Renal pelvis (tissue), 12 donors: ENCODE data around the gene TGFBI. TPM values are rescaled to one million over a fixed set of nuclear protein-coding genes. Genes with fewer than 3 reads are reported as not detected.

Experiments used
- DNase-seq: peaks from one replicate; pipeline ENCODE4 v3.0.0-alpha.2; 2013
- long read RNA-seq, 16 experiments: transcript quantifications; one replicate each; lab custom pipeline, GENCODE V29; 2026
- polyA plus RNA-seq, 3 donors: library from polyadenylated mRNA; unstranded; fragments of 120-200 nt; gene quantifications; one replicate each; pipeline ENCODE4 v1.2.1, GENCODE V29; 2013; ENCODE audit not compliant: insufficient read length in 3 of 3

Gene TGFBI
- 100 to 1,000 TPM; 182 to 248 (median 201) TPM for polyA plus RNA-seq
- long read RNA-seq, donor 1, transcript TGFBI-201 (17 exons, 2,804 nt): major isoform, 14 of 56 reads
- long read RNA-seq, donor 1, partial matches to known transcripts: 41 of 56 reads
- long read RNA-seq, donor 1, other reads (novel, unspliced or antisense): 0 of 56 reads
- long read RNA-seq, donor 2, transcript TGFBI-201 (17 exons, 2,804 nt): major isoform, 26 of 50 reads
- long read RNA-seq, donor 2, partial matches to known transcripts: 12 of 50 reads
- long read RNA-seq, donor 2, other reads (novel, unspliced or antisense): 10 of 50 reads
- long read RNA-seq, donor 3, transcript TGFBI-201 (17 exons, 2,804 nt): major isoform, 18 of 45 reads
- long read RNA-seq, donor 3, partial matches to known transcripts: 19 of 45 reads
- long read RNA-seq, donor 3, other reads (novel, unspliced or antisense): 7 of 45 reads
- long read RNA-seq, donor 4, transcript TGFBI-201 (17 exons, 2,804 nt): major isoform, 19 of 37 reads
- long read RNA-seq, donor 4, partial matches to known transcripts: 10 of 37 reads
- long read RNA-seq, donor 4, other reads (novel, unspliced or antisense): 6 of 37 reads
- long read RNA-seq, donor 5, partial matches to known transcripts: 32 of 37 reads
- long read RNA-seq, donor 5, other reads (novel, unspliced or antisense): 0 of 37 reads
- long read RNA-seq, donor 6, transcript TGFBI-201 (17 exons, 2,804 nt): major isoform, 7 of 47 reads
- long read RNA-seq, donor 6, partial matches to known transcripts: 34 of 47 reads
- long read RNA-seq, donor 6, other reads (novel, unspliced or antisense): 5 of 47 reads
- long read RNA-seq, donor 7, transcript TGFBI-201 (17 exons, 2,804 nt): major isoform, 15 of 93 reads
- long read RNA-seq, donor 7, partial matches to known transcripts: 71 of 93 reads
- long read RNA-seq, donor 7, other reads (novel, unspliced or antisense): 7 of 93 reads
- long read RNA-seq, donor 8, transcript TGFBI-204 (3 exons, 1,033 nt): minor isoform, 6 of 202 reads
- long read RNA-seq, donor 8, transcript TGFBI-201 (17 exons, 2,804 nt): major isoform, 31 of 202 reads
- long read RNA-seq, donor 8, partial matches to known transcripts: 155 of 202 reads
- long read RNA-seq, donor 8, other reads (novel, unspliced or antisense): 10 of 202 reads
- long read RNA-seq, donor 9, transcript TGFBI-201 (17 exons, 2,804 nt): major isoform, 26 of 56 reads
- long read RNA-seq, donor 9, partial matches to known transcripts: 20 of 56 reads
- long read RNA-seq, donor 9, other reads (novel, unspliced or antisense): 8 of 56 reads
- long read RNA-seq, donor 10, transcript TGFBI-201 (17 exons, 2,804 nt): major isoform, 6 of 11 reads
- long read RNA-seq, donor 10, partial matches to known transcripts: 5 of 11 reads
- long read RNA-seq, donor 10, other reads (novel, unspliced or antisense): 0 of 11 reads
- long read RNA-seq, donor 11, transcript TGFBI-201 (17 exons, 2,804 nt): major isoform, 12 of 82 reads
- long read RNA-seq, donor 11, partial matches to known transcripts: 69 of 82 reads
- long read RNA-seq, donor 11, other reads (novel, unspliced or antisense): 0 of 82 reads
- long read RNA-seq, donor 12, transcript TGFBI-201 (17 exons, 2,804 nt): major isoform, 19 of 35 reads
- long read RNA-seq, donor 12, partial matches to known transcripts: 14 of 35 reads
- long read RNA-seq, donor 12, other reads (novel, unspliced or antisense): 0 of 35 reads
- long read RNA-seq, donor 13, partial matches to known transcripts: 5 of 12 reads
- long read RNA-seq, donor 13, other reads (novel, unspliced or antisense): 0 of 12 reads
- long read RNA-seq, donor 14, full-length matches to known transcripts: 12 of 194 reads
- long read RNA-seq, donor 14, partial matches to known transcripts: 182 of 194 reads
- long read RNA-seq, donor 14, other reads (novel, unspliced or antisense): 0 of 194 reads
- long read RNA-seq, donor 15, transcript TGFBI-201 (17 exons, 2,804 nt): major isoform, 20 of 37 reads
- long read RNA-seq, donor 15, partial matches to known transcripts: 10 of 37 reads
- long read RNA-seq, donor 15, other reads (novel, unspliced or antisense): 5 of 37 reads
- long read RNA-seq, donor 16, transcript TGFBI-201 (17 exons, 2,804 nt): major isoform, 13 of 112 reads
- long read RNA-seq, donor 16, partial matches to known transcripts: 92 of 112 reads
- long read RNA-seq, donor 16, other reads (novel, unspliced or antisense): 5 of 112 reads

DNA sequence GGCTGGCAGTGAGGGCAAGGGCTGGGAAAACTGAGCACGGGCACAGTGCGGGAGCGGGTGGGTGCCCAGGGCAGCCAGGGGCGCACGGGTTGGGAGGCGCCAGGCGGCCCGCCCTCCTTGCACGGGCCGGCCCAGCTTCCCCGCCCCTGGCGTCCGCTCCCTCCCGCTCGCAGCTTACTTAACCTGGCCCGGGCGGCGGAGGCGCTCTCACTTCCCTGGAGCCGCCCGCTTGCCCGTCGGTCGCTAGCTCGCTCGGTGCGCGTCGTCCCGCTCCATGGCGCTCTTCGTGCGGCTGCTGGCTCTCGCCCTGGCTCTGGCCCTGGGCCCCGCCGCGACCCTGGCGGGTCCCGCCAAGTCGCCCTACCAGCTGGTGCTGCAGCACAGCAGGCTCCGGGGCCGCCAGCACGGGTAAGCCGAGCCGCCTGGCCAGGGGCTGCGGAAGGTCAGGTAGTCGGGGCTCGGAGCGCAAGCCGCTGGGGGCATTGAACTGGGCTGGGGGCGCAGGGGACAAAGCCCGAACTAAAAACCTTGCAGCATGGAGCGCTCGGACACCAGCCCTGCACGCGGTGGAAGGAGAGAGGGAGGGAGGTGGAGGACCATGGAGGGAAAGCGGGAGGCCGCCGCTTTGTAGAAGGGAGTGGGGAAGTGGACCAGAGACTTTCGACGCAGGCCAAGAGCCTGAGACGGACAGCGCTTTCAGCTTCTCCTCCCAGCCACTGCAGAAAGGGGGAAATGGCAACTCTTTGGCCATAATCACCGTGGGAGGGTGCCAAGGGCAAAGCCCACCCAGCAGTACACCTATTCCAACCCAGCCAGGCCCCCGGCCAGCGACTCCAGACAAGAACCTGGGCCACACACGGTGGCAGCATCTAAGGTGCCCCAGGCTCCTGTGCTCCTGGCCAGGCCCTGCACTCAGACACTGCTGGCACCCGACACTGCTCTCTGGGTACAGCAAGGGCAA is at the start of gene TGFBI:
TGFBI (plus strand) TSS at position 207 of the 961 bp plus-strand sequence; CDS start at position 275, 68 bp downstream.
- DNase-seq: no peak

DNA sequence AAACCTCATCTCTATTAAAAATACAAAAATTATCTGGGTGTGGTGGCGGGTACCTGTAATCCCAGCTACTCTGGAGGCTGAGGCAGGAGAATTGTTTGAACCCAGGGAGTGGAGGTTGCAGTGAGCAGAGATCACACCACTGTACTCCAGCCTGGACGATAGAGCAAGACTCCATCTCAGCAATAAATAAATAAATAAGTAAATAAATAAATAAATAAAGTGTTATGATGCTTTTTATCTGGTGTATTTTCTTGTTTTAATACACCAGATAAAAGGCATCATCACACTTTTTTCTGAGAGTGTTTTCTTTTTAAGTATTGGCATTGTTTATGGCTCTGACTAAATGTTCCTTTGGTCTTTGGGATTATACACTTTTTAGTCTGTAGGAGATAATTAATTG is 49.8 kb upstream of the TGFBI start:
- DNase-seq: no peak

DNA sequence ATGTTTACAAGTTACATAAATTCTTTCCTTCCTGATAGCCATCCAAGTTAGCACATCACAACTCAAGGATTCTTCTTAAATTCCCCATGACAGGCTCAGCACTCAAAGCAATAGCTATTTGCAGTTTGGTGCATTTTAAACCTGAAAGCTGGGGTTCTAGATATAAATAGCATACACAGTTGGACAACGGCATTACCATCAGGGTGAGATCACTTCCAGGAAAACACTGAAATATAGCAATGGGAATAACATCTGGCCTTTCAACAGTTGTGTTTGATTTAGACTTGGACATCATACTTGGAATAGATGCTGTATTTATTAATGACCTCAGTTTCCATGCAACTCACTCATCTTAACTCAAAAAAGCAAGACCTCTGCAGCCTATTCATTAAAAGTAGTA is 49.3 kb upstream of the TGFBI start:
- no peak for DNase-seq

DNA sequence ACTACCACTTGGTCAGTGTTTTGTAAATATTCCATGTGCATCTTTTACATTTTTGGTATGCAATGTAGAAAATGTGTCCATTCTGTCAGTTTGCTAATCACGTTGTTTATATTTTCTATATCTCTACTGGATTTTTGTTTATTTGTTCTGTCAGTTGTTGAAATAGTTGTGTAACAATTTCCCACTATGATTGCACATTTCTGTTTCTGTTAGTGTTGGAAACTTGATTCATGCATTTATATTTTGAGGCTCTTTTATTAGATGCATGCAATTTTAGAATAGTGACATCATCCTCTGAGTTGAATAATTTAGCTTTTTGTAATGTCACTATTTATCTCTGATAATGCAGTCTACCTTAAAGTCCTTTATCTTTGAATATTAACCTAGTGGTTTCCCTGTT is 48.2 kb upstream of the TGFBI start:
- no peak for DNase-seq

DNA sequence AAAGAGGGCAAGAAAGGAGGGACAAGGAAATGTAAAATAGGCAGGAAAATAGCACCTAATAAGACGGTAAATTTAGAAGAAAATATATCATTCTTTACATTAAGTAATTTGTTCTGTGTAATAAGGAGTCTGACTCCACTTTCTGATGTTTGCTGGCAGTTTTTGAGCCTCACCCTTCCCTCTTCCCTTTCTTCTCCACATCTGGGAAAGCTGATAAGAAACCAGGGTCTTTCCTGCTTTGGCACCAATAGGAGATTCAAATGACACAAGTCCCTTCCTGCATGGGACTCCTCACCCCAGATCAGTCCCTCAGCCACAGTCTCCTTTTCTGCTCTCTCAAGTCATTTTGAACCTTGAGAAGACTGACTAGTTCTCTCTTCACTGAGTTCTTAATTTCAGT is 42.8 kb upstream of the TGFBI start:
- DNase-seq: no peak

DNA sequence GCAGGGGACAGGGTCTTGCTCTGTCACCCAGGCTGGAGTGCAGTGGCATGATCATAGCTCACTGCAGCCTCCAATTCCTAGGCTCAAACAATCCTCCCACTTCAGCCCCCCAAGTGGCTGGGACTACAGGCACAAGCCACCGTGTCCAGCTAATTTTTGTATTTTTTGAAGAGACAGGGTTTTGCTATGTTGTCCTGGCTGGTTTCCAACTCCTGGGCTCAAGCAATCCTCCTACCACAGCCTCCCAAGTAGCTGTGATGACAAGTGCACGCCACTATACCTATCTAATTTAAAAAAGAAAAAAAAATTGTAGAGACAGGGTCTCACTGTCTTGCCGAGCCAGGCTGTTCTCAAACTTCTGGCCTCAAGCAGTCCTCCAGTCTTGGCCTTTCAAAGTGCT is 42.4 kb upstream of the TGFBI start:
- DNase-seq: no peak

DNA sequence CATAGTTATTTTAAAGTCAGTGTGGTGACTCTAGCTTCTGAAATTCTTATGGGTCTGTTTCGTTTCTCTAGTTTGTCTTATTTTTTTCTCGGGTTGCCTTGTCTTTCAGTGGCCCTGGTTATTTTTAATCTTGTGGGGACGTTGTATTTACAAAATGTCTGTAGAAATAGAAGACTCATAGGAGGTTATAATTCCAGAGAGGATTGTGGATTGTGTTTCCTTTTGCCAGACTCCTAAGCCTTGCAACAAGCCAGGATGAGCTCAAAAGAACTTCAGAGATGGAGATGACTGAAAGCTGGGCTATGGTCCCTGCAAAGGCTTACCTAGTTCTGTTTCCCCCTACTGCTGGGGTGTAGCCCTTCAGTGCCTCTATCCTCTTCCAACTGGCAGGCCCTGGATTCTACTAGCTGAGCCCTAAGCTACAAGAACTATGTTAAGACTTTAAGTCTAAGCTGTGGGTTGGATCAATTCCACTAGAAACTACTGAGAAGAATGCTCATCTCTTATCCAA is 41.8 kb upstream of the TGFBI start:
- DNase-seq: no peak

DNA sequence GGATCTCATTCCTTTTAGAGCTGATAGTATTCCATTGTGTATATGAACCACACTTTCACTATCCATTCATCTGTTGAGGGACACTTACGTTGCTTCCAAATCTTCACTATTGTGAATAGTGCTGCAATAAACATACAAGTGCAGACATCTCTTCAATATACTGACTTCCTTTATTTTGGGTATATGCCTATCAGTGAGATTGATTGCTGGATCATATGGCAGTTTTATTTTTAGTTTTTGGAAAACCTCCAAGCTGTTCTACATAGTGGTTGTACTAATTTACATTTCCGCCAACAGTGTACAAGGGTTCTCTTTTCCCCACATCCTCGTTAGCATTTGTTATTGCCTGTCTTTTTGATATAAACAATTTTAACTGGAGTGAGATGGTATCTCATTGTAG is 40.2 kb upstream of the TGFBI start:
- no peak for DNase-seq

DNA sequence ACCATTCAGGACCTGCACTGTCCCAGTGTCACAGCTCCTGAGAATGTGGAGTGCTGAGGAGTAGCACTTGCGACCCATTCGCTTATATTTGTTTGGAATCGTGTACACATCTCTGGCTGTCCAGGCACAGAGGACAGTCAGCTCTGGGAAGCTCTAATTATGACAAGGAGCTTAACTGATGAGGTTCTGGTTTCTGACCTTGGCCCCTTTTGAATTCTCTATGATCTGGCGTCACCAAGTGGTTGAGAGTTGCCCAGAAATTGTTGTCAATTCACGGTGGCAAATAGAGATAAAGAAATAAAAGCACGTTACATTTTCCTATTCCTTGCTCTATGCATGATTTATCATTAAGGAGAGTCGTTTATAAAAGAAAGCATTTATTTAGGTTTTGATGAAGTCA is 39.1 kb upstream of the TGFBI start:
- no peak for DNase-seq

DNA sequence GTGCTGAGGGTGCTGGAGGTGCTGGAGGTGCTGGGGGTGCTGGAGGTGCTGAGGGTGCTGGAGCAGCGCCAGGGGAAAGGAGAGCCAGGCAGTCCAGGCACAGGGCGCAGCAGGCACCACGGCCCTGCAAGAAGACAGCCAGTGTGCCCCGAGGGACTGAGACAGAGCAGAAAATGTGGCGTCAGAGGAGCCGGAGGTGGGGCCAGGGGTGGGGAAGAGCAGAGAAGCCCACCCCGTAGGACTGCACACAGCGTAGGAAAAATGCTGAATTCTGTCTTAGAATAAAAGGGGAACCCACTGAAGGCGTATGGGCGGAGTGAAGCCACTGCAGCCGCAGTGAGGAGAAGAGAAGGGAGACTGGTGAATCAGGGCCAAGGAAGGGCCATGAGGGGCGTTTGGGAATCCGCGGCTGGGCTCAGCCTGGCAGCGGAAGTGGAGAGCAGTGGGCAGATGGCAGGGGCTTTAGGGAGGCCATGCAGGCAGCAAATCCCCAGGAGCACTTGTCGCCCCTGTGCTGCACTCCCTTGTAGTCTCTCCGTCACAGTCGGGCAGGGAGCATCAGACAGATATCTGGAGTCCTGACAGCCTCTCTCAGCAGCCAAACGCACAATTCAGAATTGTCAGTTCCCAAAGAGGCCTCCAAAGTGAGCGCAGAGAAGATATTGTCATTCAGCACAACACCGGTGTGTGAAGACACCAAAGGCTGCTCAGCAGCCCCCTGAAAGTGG is 38.1 kb upstream of the TGFBI start:
- no peak for DNase-seq

DNA sequence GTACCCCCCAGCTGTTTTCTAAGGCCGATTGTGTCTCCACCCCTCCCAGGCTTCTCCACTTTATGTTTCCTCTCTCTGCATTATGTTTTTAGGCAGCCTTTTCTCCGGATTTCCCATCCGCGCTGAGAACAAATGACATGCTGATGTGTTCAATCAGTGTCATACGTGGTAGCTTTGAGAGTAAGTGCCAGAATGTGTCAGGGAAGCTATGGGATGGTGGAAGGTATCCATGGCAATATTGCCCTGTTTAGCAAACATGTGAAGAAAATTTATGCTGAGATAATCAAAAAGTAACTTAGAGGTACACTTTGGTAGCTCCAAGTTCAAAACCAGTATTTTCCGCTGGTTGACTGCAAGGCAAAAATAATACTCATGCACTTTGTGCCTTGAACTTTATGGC is 37.4 kb upstream of the TGFBI start:
- no peak for DNase-seq

DNA sequence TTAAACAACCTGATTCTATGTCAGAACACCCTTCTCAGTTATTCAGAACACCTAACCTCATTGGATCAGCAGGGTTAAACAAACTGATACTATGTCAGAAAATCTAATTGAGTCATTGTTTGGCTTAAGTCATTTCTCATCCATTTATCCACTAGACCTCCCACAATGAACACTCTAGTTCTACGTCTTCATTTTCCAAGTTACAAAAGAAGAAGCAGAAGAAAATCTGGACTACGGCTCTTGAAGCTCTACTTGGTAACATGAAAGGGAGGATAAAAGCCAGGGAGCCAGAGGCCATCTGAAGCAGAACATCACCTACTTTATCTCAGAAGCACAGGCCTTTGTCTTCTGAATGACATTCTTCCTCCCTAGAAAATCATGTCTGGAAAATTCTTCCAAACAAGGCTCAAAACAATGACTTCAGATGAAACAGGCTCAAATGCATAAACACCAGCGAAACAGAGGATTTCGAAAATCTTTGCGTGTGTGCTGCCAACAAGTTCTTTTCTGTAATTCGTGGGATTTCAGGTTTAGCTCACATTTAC is 35.4 kb upstream of the TGFBI start:
- DNase-seq: no peak

DNA sequence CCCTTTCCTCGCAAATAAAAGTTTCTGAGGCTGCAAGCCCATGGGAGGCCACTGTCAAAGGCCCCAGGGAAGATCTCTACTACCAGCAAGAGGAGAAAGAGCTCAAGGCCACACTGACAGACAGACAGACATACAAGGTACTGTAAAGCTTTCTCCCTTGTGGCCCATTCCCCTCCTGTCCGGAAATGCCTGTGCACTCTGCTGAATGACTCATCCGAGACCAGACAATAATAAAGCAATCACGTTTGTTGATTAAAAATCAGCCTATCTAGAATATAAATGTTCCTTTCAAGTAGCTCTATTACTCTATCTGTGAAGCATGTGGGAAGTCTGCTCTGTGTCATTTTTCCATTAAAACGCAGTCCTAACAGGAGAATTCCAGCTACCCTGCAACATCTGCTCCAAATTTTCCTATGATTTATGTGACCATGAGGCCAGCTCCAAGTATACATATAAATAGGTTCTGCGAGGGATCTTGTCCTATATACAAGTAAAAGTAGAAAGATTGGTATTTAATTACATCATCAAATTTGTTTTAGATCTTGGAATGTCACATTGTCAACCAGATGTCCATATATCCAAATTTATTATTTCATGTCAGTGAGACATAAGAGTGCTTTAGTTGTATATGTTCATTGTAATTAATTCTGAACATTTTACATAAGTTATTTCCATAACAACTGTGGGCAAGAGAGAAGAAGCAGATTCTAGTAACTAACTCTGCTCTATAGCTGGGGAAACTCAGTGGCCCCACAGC is 34.7 kb upstream of the TGFBI start:
- DNase-seq: peak; percentile 69

DNA sequence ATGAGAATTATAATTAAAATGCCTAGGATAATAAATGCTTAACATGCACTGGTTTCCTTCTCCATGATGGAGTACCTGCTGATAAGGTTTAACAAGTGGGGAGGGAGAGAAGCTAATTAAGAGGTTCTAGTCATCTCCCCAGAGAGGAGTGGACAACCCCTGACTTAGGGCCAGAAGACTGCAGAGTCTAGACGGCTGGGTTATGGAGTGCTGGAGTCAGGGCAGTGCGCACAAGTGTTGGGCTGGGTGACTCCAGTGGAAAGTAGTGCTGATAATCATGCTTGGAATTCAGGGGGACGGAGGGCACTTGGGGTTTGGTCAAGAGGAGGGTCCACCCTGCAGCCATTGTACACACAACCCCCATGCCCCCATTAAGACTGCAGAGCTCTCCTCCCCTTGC is 32.8 kb upstream of the TGFBI start:
- DNase-seq: no peak

DNA sequence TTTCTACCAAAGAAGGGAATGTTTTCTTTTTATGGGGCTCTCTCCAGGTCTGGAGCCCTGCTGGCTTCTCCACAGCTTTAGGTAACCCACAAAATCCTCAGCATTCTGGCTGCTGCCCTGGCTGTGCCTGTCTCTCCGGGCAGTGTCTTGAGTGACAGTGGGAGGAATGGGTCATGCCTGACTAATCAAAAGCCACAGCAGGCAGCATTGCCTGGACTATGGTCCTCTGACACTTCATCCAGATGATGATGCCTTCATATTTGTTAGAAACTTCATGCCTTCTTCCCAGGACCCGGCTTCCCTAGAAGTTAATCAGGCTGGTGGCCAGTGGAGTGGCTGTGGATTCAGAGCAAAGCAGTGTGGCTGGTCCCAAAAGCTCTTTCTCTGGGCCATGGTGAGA is 32.2 kb upstream of the TGFBI start:
- no peak for DNase-seq

DNA sequence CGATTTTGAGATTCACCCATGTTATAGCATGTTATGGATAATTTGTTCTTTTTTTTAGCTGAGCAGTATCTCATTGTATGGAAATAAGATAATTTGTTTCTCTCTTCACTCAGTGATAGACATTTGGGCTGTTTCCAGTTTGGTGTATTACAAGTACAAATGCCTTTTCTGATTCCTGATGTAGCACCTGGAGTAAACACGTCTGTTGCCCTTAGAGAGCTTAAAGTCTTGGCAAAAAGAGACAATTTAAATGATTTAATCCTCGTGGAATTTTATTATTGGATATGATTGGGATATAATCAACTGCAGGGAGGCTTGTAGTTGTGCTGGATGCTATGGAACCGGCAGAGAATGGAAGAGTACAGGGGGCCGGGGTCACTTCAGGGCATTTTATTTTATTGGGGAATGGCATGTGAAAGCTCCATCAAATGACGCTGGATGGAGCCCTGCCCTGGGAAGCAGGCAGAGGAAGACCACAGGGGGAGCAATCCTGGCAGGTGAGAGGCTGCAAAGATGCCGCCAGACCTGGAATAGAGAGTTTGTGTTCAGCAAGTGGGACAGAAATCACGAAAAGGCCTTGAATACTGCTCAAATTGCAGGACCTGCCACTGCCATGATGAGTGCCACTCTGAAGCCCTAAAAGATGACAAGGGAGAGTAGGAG is 31.0 kb upstream of the TGFBI start:
- DNase-seq: no peak
